NCI-H1092 treated with DMSO at 0.1 percent for 48 hours (cell line): ENCODE results near the gene PIAS4.
A peak's percentile ranks its signal among the peaks of the same experiment; 100 is the strongest.

ENCODE experiments used
- DNase-seq: peaks from one replicate; lab custom pipeline; 2025; lab: John Stamatoyannopoulos, UW

The PIAS4 gene

DNA sequence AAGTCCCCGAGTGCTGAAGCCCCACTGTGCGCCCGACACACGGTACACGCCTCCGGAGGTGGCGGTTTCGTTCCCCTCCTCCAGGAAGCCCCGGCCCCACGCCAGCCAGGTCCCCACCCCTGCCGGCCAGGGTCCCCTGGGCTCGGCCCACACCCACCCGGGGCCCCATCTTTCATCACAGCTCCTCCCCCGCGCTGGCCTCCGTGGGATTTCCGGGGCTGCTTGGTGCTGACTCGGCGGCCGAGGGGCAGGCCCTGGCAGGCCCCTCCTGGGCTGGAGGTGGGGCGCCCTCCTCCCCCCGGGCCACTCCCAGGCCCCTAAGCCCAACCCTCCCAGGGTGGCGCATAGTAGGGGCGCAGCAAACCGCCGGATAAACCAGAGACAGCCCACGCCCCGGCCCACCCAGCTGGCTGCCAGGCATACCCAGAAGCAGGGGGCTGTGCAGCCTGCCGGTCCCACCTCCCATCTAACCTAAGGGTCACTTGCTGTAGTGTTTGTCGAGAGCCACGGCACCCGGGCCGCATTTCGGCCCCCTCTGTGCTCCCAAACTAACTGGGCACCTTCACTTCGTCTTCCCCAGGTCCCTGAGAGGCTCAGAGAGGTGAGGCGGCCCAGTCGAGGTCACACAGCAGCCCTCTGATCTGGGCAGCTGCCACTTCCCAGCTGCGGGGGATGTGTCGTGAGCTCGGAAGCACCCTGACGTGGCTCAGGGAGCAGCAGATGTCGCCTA lies 52.5 kb downstream of the PIAS4 start:
- DNase-seq: no peak

DNA sequence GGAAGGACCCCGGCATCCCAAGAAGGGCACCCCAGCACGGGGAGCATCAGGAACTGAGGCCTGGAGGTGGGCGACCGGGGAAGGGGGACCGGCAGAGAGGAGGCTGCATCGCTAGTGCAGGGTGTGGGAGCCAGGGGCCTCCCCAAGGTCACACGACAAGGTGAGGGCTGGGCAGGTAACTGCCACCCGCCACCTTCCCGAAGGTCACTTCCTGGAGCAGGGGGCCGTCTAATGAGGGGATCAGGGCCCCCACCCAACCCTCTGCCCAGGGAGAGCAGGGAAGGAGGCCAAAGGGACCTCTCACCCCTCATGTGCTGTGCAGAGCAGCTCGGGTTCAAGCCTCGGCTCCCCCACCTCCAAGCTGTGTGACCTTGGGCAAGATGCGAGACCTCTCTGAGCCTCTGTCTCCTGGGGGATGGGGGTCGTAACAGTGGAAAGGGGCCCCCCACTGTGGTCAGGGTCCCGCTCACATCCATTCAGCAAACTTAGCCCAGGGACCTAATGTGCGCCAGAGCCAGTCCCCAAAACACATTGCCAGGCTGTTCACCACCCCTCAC lies 53.2 kb downstream of the PIAS4 start:
- no peak for DNase-seq

DNA sequence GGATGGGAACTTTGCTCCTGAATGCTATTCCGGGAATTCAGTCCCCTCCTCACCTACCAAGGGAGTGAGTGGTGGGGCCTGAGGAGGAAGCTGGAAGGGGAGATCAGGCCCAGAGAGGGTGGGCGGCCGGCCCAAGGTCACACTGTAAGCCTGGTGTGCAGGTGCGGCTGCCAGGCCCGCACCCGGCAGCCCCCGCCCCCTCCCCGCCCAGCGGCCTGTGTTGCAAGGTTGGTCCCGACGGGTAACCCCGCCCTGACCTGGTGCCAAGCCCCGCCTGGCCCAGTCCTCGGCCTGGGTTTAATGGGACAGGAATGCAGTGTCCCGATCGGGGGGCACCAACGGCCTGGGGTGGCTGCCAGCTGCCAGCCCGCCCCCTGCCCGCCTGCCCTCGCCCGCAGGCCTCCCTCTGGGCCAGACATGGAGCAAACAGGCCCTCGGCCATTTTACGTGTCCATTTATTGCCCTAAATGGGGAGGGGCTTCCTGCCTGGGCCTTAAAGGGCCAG lies 53.7 kb downstream of the PIAS4 start:
- DNase-seq: no peak

DNA sequence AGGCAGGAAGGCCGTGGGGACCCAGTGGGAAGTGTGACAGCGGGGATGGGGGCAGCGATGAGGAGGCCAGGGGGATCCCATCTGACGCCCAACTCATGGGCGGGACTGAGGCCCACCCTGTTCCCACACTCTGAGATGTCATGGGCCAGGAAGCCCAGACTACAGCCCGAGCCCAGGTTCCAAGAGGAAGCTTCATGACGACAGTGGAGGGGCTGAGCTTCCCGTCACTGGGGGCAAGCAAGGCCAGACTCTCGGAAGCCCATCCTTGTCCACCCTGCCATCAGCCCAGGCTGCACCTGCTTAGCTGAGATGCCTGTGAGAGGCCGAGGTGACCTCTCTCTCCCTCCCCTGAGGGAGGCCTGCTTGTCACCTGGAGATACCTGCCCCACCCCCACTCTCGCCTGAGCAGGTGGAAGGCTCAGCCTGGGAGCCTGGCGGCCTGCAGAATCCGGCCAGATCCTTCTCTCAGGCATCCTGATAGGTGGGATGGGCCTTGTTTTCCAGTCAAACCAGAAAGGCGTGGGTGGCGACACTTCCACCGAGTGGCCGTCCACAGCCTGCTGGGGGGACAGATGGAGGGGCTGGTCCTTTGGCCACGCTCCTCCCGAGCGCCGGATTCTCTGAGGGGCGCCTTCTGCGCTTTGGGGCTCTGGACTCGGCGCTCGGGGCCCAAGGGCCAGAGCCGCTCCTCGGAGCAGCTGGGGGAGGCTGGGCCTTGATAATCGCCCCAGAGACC lies 54.3 kb downstream of the PIAS4 start:
- no peak for DNase-seq

DNA sequence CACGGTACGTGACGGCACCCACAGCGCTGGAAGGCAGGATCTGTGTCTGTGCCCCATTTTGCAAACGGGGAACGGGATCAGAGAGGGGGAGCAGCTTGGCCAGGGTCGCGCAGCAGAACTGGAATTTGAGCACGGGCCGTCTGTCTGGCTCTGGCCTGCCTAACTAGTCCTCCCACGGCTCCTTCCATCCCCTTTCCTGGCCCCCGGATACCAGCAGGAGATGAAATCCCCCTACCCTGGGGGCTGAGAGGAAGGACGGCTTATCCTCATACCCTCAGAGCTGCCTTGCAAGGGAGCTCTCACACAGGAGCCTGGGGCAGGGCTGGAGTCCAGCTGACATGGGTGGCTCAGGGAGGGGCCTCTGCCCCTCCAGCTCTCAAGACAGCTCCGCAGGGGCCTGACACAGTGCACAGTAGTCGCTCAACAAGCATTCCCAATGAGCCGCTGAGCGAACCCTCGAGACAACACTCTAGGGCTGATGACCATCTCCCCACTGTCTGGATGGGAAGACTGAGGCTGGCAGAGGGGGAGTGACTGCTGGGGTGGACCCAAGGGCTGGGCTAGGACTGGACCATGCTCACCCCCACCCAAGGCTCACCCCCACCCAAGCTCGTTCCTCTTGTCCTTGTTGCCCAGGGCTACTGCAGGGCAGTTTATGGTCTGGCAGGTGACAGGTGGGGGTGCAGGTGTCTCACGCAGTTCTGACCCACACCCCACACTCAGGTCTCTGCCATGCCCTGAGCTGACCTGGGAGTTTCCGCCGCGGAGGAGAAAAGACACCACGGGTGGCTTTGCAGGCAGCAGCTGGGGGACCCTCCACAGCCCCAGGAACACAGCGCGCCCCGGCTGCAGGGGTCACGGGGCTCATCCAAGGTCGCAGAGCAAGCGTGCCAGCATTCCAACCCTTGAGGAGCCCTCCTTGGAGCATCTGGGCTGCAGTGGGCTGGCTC lies 55.2 kb downstream of the PIAS4 start:
- DNase-seq: no peak

DNA sequence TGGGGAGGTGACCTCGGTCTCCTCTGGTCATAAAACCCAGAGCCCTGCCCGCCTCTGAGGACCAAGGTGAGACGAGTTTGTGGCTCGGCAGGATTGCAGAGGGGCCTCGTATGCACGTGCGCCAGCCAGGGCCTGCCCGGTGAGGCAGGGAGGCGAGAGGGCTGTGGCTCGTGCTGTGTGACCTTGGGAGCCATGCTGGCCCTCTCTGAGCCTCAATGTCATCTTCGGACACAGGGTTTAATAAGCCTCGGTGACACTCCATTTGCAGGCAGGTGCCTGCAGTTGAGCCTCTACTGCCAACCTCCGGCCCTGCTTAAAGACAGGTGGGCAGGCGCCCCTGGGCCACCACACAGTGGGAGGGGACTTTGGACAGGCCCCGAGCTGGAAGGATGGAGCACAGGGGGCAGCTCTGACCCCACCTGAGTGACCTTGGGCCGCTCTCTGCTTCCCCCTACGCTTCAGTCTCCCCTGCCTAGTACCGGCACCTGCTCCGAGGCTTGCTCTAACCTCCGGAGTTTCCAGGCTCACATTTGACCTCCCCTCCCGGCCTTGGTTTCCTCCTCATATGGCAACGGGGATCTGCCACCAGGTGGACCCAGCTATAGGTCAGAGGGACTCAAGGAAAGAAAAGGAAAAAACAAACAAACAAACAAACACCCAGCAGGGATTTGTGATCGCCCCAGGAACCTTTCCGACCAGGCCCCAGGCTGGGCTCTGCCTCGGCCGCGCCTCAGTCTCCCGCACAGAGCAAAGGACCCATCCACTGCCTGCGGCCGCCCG lies 56.0 kb downstream of the PIAS4 start:
- no peak for DNase-seq

DNA sequence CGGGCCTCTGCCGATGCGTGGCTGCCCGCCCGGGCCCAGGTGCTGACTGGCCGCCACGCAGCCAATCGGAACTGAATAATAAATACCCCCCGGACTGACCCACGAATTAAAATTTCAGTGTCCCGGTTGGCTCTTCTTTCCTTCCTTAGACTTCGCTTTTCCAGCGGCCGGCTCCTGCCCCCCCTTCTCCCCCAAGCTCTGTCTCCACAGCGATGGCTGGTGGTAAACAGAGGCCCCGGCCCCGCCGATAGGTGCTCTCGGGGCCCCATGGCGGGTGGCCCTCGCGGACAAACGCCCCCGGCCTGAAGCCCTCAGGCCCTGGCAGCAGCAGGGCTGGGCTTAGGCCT lies 56.6 kb downstream of the PIAS4 start:
- no peak for DNase-seq

DNA sequence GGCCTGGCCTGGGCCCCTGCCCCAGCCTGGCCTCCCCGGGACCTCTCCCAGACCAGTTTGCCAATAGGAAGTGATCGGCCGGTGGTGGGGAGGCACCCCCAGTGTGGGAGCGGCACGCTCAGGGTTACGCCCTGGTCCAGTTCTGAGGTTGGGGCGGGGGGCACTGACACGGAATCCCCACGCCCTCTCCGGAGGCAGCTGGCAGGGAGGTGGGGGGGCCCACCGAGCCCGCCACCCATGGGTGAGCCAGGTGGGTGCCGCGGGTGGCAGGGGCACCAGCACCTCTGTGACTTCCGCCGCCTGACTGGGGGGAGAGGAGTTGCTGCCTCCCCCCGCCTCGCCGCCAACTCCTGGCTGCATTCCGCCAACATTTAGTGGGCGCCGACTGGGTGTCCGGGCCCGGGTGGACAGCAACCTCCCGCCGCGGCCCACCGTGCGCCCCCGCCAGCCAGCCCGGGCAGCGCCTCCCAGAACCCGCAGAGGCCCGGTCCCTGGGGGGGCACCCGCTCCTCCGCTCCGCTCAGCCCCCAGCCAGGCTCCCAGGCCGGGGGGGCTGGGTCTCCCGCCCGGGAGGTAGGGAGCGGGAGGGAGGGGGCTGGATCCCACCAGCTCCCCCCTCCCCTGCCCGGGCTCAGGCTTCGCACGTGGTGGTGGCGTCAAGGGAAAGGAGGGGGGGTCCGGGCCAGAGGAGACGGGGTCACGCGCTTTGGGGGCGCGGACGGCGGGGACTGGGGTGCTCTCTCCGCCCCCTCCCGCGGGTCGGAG lies 57.1 kb downstream of the PIAS4 start:
- DNase-seq: no peak

DNA sequence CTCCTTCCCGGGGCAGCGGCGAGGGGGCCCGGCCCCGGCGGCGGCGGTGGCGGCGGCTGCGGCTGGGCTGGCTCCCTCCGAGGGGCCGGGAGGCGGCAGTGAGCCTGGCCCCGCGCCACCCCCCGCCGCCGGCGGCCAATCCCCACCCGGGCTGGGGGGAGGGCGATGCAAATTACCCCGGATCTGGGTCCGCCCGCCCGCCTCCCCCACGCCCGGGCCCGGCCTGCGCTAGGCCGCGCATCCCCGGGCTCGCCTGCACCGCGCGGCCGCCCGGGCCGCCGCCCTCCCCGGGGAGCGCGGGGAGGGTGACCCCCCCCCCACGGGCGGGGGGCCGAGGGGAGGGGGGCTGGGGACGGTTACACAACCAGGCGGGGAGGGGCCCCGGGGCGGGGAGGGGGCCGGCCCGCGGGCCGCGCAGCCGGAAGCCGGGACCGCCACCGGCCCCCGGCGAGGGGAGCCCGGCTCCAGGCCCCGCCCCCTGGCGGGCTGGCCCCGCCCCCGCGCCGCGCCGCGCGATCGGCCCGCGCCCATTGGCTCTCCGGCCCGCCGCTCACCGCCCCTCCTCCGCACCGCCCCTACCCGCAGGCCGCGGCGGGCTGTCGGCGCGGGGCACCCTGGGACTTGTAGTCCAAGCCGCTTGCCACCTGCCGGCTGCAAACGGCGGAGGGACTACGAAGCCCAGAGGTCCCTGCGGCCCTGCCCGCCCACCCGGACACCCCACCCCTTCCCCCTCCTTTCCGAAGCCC lies 58.1 kb downstream of the PIAS4 start:
- DNase-seq: peak; percentile 91

DNA sequence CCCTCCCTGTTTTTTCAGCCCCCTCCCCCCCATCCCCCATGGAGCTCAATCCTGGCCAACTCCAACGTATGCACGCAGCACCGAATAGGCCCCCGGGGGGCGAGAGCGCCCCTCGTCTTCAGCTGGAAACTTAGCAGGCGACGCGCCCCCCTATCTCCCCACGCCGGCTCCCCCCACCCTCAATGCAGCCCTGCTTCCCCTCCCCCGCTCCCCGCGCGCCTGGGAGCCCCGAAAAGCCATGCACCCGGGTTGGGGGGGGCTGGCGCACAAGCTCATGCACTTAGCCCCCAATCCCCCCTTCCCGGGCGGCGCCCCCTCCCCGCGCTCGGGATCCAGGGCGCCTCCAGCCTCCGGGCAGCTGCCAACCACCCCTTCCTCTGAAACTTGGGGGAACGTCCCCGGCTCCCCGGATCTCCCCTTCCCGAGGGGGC lies 58.7 kb downstream of the PIAS4 start:
- no peak for DNase-seq

DNA sequence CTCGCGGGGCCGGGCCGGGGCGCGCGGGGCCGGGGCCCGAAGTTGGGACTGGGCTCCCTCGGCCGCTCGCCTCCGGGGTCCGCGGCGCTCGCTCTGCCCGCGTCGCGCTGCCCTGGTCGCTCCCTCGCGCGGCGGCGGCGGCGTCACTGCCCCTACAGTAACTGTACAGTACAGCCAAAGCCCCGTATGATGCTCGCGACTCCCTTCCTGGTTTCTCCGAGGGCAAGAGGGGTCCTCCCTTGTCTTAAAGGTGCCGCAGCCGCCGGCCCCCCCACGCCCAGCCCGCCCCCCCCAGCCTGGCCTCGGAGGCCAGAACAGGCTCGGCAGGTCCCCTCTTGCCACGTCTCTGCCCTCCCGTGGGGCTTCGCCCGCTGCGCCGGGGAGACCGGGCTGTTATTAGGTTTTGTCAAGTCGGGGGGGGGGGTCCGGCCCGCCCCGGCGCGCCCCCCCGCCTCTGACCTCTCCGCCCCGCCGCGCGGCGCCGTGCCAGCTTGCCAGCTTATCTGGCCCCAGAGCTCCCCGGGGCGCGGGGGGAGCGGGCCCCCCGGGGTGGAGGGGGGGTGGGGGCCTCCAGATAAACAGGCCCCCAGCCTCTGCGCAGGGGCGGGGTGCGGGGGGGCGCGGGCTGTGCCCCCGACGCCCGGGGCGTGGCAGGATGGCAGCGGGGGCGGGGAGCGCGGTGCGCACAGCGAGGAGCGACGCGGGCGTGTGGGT lies 59.3 kb downstream of the PIAS4 start, which contains the start of gene ZBTB7A:
ZBTB7A (minus strand) TSS at position 218 of the 714 bp plus-strand sequence. CDS start 11,667 bp downstream, outside the sequence.
- peak; percentile 62 for DNase-seq

DNA sequence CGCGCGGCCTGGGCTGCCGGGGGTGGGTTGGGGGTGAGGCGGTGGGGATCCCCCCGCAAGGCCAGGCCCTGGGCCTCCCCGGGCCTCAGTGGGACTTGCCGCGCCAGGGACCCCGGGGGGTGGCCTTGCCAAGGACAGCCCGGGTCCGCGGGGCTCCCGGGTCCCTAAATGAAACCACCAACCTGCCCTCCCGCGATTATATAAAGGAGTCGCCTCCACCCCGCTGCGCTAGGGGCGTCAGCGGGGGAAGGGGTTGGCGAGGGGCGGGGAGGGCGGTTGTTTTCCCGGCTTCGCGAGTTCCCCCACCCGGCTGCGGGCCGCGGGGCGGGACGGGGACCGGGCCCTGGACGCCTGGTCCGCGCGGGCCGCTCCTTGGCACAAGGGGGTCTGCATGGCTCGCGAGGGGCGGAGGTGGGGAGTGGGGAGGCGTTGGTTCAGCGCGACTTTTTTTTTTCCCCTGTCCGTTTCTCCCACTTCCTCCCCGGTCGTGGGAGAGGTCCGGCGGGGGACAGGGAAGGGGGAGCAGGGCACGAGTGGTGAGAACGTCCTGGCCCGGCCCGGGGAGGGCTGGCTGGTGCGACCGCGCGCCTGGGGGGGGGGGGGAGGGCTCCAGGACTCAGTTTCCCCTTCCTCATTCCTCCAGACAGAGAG lies 60.0 kb downstream of the PIAS4 start:
- no peak for DNase-seq

DNA sequence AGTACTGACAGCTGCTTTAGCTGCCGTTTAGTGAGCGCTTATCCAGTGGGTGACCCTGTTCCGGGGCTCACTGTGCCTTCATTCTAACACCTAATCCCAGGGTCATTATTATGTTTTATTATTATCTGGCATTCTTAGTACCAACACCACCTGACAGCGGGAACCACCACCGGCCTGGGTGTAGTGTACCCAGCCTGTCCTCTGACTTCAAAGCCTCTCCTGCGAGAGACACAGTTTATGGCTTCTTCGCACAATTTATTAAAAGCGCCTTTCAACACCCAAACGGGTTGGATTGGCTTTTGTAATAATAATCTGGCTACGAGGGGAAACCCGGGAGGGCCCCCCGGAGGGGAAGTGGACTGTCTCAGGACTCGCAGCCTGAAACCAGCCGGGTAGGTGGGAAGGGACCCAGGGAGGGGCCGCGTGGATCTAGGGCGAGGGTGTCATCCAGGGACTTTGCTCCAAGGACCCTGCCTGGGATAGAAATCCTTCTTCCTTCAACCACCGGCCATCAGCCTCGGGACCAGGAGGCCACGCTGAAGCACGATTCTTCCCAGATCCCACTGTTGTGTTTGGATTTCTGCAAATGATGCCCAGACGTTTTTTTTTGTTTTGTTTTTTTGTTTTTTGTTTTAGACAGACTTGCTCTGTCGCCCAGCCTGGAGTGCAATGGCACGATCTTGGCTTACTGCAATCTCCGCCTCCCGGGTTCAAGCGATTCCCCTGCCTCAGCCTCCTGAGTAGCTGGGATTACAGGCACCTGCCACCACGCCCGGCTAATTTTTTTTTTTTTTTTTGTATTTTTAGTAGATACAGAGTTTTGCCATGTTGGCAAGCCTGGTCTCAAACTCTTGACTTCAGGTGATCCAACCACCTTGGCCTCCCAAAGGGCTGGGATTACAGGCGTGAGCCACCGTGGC lies 60.8 kb downstream of the PIAS4 start:
- DNase-seq: no peak

DNA sequence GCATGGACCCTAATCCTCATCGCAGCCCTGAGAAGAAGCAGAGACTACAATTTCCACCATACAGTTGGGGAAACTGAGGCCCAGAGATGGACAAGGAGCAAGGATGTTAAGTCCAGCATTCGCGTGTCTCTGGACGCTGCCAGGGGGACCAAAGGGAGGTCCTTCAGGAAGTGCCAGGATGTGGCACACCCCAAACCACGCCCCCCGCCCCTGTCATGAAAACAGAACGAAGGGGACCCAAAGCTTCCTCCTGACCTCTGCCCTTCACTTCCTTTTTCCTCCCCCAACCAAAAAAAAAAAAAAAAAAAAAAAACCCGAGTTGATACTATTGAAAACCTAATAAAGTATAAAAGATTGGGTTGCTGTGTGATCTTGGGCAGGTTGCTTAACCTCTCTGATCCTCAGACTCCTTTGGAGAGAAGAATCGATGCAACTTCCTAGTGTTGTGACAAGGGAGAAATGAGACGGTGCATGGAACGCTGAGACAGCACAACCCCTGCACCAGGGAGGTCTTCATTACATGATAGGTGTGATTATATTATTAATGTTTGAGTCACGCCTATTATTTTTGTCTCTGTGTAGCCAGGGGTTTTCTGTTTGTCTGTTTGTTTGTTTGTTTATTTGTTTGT lies 61.9 kb downstream of the PIAS4 start:
- DNase-seq: no peak

DNA sequence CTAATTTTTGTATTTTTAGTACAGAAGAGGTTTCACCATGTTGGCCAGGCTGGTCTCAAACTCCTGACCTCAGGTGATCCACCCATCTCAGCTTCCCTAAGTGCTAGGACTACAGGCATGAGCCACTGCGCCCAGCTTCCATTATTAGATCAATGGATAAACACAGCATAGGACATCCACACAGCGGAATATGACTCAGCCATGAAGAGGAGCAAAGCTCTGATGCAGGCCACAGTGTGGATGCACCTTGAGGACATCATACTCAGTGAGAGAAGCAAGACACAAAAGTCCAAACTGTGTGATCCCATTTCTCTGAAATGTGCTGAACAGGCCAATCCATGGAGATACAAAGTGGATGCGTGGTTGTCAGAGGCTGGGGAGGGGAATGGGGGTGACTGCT lies 64.1 kb downstream of the PIAS4 start:
- DNase-seq: no peak

DNA sequence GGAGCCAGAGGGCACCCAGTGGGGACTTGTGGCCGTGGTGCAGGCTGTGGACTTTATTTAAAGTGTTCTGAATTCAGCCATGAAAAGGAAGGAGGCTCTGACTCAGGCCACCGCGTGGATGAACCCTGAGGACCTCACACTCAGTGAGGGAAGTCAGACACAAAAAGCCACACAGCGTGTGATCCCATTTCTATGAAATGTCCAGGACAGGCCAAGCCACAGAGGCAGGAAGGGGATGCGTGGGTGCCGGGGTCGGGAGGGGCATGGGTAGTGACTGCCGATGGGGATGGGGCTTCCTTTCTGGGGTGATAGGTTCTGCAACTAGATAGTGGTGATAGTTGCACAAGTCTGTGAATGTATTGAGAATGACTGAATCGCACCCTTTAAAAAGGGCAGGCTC lies 67.8 kb downstream of the PIAS4 start:
- no peak for DNase-seq

DNA sequence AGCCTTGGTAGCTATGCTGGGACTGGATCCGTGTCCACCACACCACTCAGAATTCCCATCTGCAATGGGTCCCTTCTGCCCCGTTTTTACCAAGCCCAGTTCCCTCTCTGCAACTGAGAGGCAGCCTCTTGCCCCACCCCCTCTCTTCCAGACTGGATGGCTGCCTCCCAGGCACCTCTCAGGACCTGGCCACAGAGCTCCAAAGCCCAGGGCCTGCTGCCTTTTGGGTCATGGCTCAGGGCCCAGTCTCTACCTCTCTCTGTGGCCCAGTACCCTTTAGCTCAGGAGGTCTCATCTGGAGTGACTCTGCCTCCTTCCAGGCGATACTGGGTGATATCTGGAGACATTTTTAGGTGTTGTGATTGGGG lies 69.5 kb downstream of the PIAS4 start:
- DNase-seq: no peak
